Muscle of arm (tissue), 12 donors: ENCODE measurements around the gene INVS. TPM values are rescaled to one million over a fixed set of nuclear protein-coding genes. Genes with fewer than 3 reads are reported as not detected.

ENCODE experiments used
- DNase-seq: peaks from one replicate; pipeline ENCODE4 v3.0.0-alpha.2; 2013
- polyA plus RNA-seq, 12 donors: library from polyadenylated mRNA; unstranded; fragments of 120-200 nt; gene quantifications; one replicate each; pipeline ENCODE4 v1.2.1, GENCODE V29; 2013; ENCODE audit not compliant: insufficient read length in 12 of 12

Gene INVS
- polyA plus RNA-seq, 12 donors, result 9.4 to 19.2 (median 14.3) TPM; not detected in 1

GRCh38 chr9:100269656-100270055, 170.6 kb downstream of the INVS start:
- DNase-seq, result no peak

GRCh38 chr9:100277166-100277979, 178.3 kb downstream of the INVS start:
- no peak for DNase-seq

- DNase-seq, result no peak
Observed at GRCh38 chr9:100281066-100281465, 182.0 kb downstream of the INVS start.

GRCh38 chr9:100281676-100282387, 182.8 kb downstream of the INVS start:
- DNase-seq, result no peak

GRCh38 chr9:100282388-100282719, 183.3 kb downstream of the INVS start:
- DNase-seq, result no peak

GRCh38 chr9:100284247-100284646, 185.2 kb downstream of the INVS start:
- DNase-seq, result no peak

- no peak for DNase-seq
Observed at GRCh38 chr9:100285080-100285479, 186.0 kb downstream of the INVS start.

GRCh38 chr9:100285601-100286000, 186.6 kb downstream of the INVS start:
- no peak for DNase-seq

GRCh38 chr9:100286257-100286656, 187.2 kb downstream of the INVS start:
- DNase-seq, result no peak

- DNase-seq, result no peak
Observed at GRCh38 chr9:100287186-100287585, 188.1 kb downstream of the INVS start.

GRCh38 chr9:100290714-100291113, 191.7 kb downstream of the INVS start:
- no peak for DNase-seq

GRCh38 chr9:100292414-100292813, 193.4 kb downstream of the INVS start:
- no peak for DNase-seq

GRCh38 chr9:100294341-100294740, 195.3 kb downstream of the INVS start:
- DNase-seq, result no peak

- DNase-seq, result no peak
Observed at GRCh38 chr9:100294806-100295205, 195.8 kb downstream of the INVS start.

- DNase-seq, result no peak
Observed at GRCh38 chr9:100295240-100295639, 196.2 kb downstream of the INVS start.

- no peak for DNase-seq
Observed at GRCh38 chr9:100296407-100296806, 197.4 kb downstream of the INVS start.

GRCh38 chr9:100298378-100298777, 199.3 kb downstream of the INVS start:
- no peak for DNase-seq

GRCh38 chr9:100303747-100304146, 204.7 kb downstream of the INVS start:
- DNase-seq, result no peak

- DNase-seq, result no peak
Observed at GRCh38 chr9:100306283-100306682, 207.2 kb downstream of the INVS start.

GRCh38 chr9:100307080-100307479, 208.0 kb downstream of the INVS start:
- DNase-seq, result no peak

- no peak for DNase-seq
Observed at GRCh38 chr9:100308965-100309564, 210.0 kb downstream of the INVS start.

- DNase-seq, result no peak
Observed at GRCh38 chr9:100309992-100310391, 210.9 kb downstream of the INVS start.

GRCh38 chr9:100315561-100315960, 216.5 kb downstream of the INVS start:
- no peak for DNase-seq
